Right ventricle myocardium inferior (tissue), 1 donor: ENCODE data around the gene SYCN. TPM values are rescaled to one million over a fixed set of nuclear protein-coding genes. Genes with fewer than 3 reads are reported as not detected.

Experiments used
- ATAC-seq: fragments of 200-7000 bp; cut with Tn5 transposase; one replicate; pipeline ENCODE4 v1.9.1; 2020; ENCODE audit warnings: mild to moderate bottlenecking, moderate library complexity
- DNase-seq: peaks from one replicate; pipeline ENCODE4 v3.0.0; 2021; ENCODE audit errors: missing footprints
- intact Hi-C: fragments of 100-400 bp; cut with DNase I; formaldehyde crosslinking; loops from one replicate; pipeline ENCODE4 v1.11.0; 2022
- total RNA-seq: library from RNA; stranded (reverse); fragmentation: NEBNext Ultra II Directional; extraction: Animal tissue kit (Norgen Biotek cat#: 25700); gene quantifications from one replicate; pipeline ENCODE4 v1.2.1, GENCODE V29; 2021
- donor health status: DM: no; HTN: yes; CAD: no; lungs with severe emphysema.

Gene SYCN
- total RNA-seq, 1 donor from 2014 or later, result not detected

- ATAC-seq (no peak), DNase-seq (no peak)
- intact Hi-C loops, result no loop called here
These were observed 28.5 kb downstream of the SYCN start for GRCh38 chr19:39175564-39175963.

GRCh38 chr19:39174558-39175544 is 29.2 kb downstream of the SYCN start:
- intact Hi-C loops, result no loop called here
- DNase-seq (no peak), ATAC-seq (no peak)

GRCh38 chr19:39174142-39174541 is 29.9 kb downstream of the SYCN start:
- intact Hi-C loops, result no loop called here
- DNase-seq (no peak), ATAC-seq (no peak)

- DNase-seq (no peak), ATAC-seq (no peak)
- intact Hi-C loops, result no loop called here
These were observed 30.5 kb downstream of the SYCN start for GRCh38 chr19:39173502-39173991.

GRCh38 chr19:39172700-39173501 is 31.2 kb downstream of the SYCN start:
- no peak for DNase-seq
- intact Hi-C loops, result no loop called here
- ATAC-seq, result no peak

- ATAC-seq, result no peak
- intact Hi-C loops, result no loop called here
- DNase-seq, result no peak
These were observed 32.3 kb downstream of the SYCN start for GRCh38 chr19:39171479-39172465.

- intact Hi-C loops, result no loop called here
- ATAC-seq (peak; percentile 41), DNase-seq (no peak)
These were observed 33.5 kb downstream of the SYCN start for GRCh38 chr19:39170386-39171231.

- ATAC-seq (no peak), DNase-seq (no peak)
- intact Hi-C loops, result no loop called here
These were observed 34.8 kb downstream of the SYCN start for GRCh38 chr19:39169143-39169810.

- intact Hi-C loops, result no loop called here
- ATAC-seq, result no peak
- DNase-seq, result peak; percentile 8
These were observed 35.6 kb downstream of the SYCN start for GRCh38 chr19:39168258-39169142.

- intact Hi-C loops, result no loop called here
- DNase-seq (no peak), ATAC-seq (no peak)
These were observed 36.4 kb downstream of the SYCN start for GRCh38 chr19:39167461-39168257.

GRCh38 chr19:39166571-39167391 is 37.3 kb downstream of the SYCN start:
- no peak for DNase-seq
- intact Hi-C loops, result no loop called here
- ATAC-seq, result peak; percentile 32

GRCh38 chr19:39165857-39166256 is 38.2 kb downstream of the SYCN start:
- intact Hi-C loops, result no loop called here
- ATAC-seq, result no peak
- peak; percentile 37 for DNase-seq

- no peak for DNase-seq
These were observed 39.8 kb downstream of the SYCN start for GRCh38 chr19:39164289-39164688.

GRCh38 chr19:39163621-39164020 is 40.4 kb downstream of the SYCN start:
- ATAC-seq (no peak), DNase-seq (no peak)
- intact Hi-C loops, result no loop called here

More at GRCh38 chr19:39164289-39164688, 39.8 kb downstream of the SYCN start:
- intact Hi-C loops, result no loop called here
- no peak for ATAC-seq
